Measurements from ENCODE around the gene SLC25A33.
"Not testable (repeated sequence)": the region's sequence is repeated elsewhere in the genome, so short reads cannot be mapped to it uniquely, and the experiment has no call there.

GRCh38 chr1:9515550-9515949, 23.7 kb upstream of the SLC25A33 start:
- TF ChIP-seq CTCF (IDR thresholded peaks at IDR 0.05 in 4 of 5, conservative IDR thresholded peaks at IDR 0.05 in 1 of 5); POLR2A (IDR thresholded peaks at IDR 0.05): not testable (repeated sequence)
